GM23338 (cell line): ENCODE results near the gene CTU1. TPM values are rescaled to one million over a fixed set of nuclear protein-coding genes. Genes with fewer than 3 reads are reported as not detected.

Source experiments
- ATAC-seq: fragments of 200-7000 bp; cut with Tn5 transposase; 3 replicates; pipeline ENCODE4 v1.9.1; 2020
- DNase-seq: peaks from one replicate; pipeline ENCODE4 v3.0.0-alpha.2; 2015; ENCODE audit warnings: low spot score
- H2AFZ ChIP-seq: fragments of 200-600 bp; sonication (generic); 2 replicates; pipeline ENCODE4 v1.8.0; 2016; ENCODE audit warnings: antibody characterized with exemption, mild to moderate bottlenecking, moderate library complexity
- H3F3A ChIP-seq: fragments of 200-600 bp; sonication (generic); replicated peaks from 2 replicates; pipeline ENCODE4 v1.8.0; 2017; ENCODE audit warnings: antibody characterized with exemption, mixed run types, low read depth
- H3K27ac ChIP-seq: fragments of 200-600 bp; sonication (generic); 2 replicates; pipeline ENCODE4 v1.6.1; 2016; ENCODE audit warnings: low read depth
- H3K27me3 ChIP-seq: fragments of 200-600 bp; sonication (generic); 2 replicates; pipeline ENCODE4 v1.8.0; 2016; ENCODE audit warnings: mild to moderate bottlenecking, mixed run types, moderate library complexity; ENCODE audit not compliant: insufficient read depth
- H3K36me3 ChIP-seq: fragments of 200-600 bp; sonication (generic); 2 replicates; pipeline ENCODE4 v1.8.0; 2016; ENCODE audit warnings: mild to moderate bottlenecking; ENCODE audit not compliant: insufficient read depth
- H3K4me1 ChIP-seq: fragments of 200-600 bp; sonication (generic); 2 replicates; pipeline ENCODE4 v1.8.0; 2016; ENCODE audit warnings: mild to moderate bottlenecking, moderate library complexity; ENCODE audit not compliant: insufficient read depth
- H3K4me2 ChIP-seq: fragments of 200-600 bp; sonication (generic); 2 replicates; pipeline ENCODE4 v1.7.1; 2017; ENCODE audit warnings: mixed run types
- H3K4me3 ChIP-seq: fragments of 200-600 bp; sonication (generic); 2 replicates; pipeline ENCODE4 v1.6.1; 2016; ENCODE audit warnings: mixed run types
- H3K79me2 ChIP-seq: fragments of 200-600 bp; sonication (generic); replicated peaks from 2 replicates; pipeline ENCODE4 v1.8.0; 2017; ENCODE audit warnings: mild to moderate bottlenecking; ENCODE audit not compliant: insufficient read depth
- H3K9me2 ChIP-seq: fragments of 200-600 bp; sonication (generic); 2 replicates; pipeline ENCODE4 v1.8.0; 2017; ENCODE audit not compliant: insufficient read depth
- H4K20me1 ChIP-seq: fragments of 200-600 bp; sonication (generic); replicated peaks from 2 replicates; pipeline ENCODE4 v1.8.0; 2017; ENCODE audit warnings: mild to moderate bottlenecking; ENCODE audit not compliant: insufficient read depth
- H3K27ac Mint-ChIP-seq: 2 replicates; pipeline ENCODE4 v1.8.0; 2020; ENCODE audit warnings: inconsistent platforms, mild to moderate bottlenecking, moderate library complexity, mixed read lengths
- H3K27me3 Mint-ChIP-seq: 3 replicates; pipeline ENCODE4 v1.8.0; 2022; ENCODE audit warnings: low read depth, mild to moderate bottlenecking, moderate library complexity, mixed read lengths, inconsistent platforms; ENCODE audit not compliant: insufficient read depth, poor library complexity
- H3K36me3 Mint-ChIP-seq: 3 replicates; pipeline ENCODE4 v1.8.0; 2021; ENCODE audit warnings: low read depth, mild to moderate bottlenecking, inconsistent platforms, moderate library complexity, mixed read lengths
- H3K4me1 Mint-ChIP-seq: 3 replicates; pipeline ENCODE4 v1.8.0; 2020; ENCODE audit warnings: mild to moderate bottlenecking, inconsistent platforms, mixed read lengths
- H3K4me3 Mint-ChIP-seq: 3 replicates; pipeline ENCODE4 v1.8.0; 2021; ENCODE audit warnings: moderate library complexity, mild to moderate bottlenecking, inconsistent platforms, mixed read lengths
- H3K9me3 Mint-ChIP-seq: 3 replicates; pipeline ENCODE4 v1.8.0; 2020; ENCODE audit warnings: moderate library complexity, mild to moderate bottlenecking, inconsistent platforms, mixed read lengths
- CTCF ChIP-seq, 2 experiments: fragments of 200-600 bp in 1 of 2; sonication (generic) in 1 of 2; conservative IDR thresholded peaks; 2 replicates each; pipeline versions ENCODE4 v1.5.1 to v1.6.1; 2016 to 2017; ENCODE audit warnings: antibody characterized with exemption in 2 of 2, low read depth in 2 of 2, mild to moderate bottlenecking in 2 of 2, moderate library complexity in 1 of 2
- ETS1 ChIP-seq: IDR thresholded peaks from 2 replicates; pipeline ENCODE4 v1.6.1; 2016; ENCODE audit warnings: antibody characterized with exemption
- ZNF462 ChIP-seq: fragments of 250-450 bp; sonication (Bioruptor Pico); IDR thresholded peaks from 2 replicates; pipeline ENCODE4 v1.5.0; 2020; ENCODE audit warnings: mild to moderate bottlenecking, moderate library complexity
- polyA plus RNA-seq: library from polyadenylated mRNA; unstranded; fragments of >200 nt; fragmentation: Nextera tagmentation; extraction: Ambion mirVana; gene quantifications from 2 replicates; pipeline ENCODE4 v1.2.1, GENCODE V29; 2016
- total RNA-seq: library from RNA; depleted of rRNA; stranded (reverse); fragments of >200 nt; shearing (Covaris generic); gene quantifications from 2 replicates; pipeline ENCODE4 v1.2.3, GENCODE V29; 2014

The CTU1 gene
- total and polyA plus RNA-seq, 2 experiments from 2014 or later = 3.7 to 18.8 TPM

GRCh38 chr19:51094696-51095279 lies 13.4 kb downstream of the CTU1 start (continued):
- no peak for TF ChIP-seq ZNF462

- peaks cover 5% of the 10 kb centered on the region; the same call in 1 of the 2 replicates for H3K4me1 ChIP-seq
- no peak overlapping the region; the same call in 2 of the 3 replicates for H3K4me3 Mint-ChIP-seq
- H3K9me3 Mint-ChIP-seq = no peaks in the 10 kb centered on the region
- no peaks in the 10 kb centered on the region for H4K20me1 ChIP-seq
- peaks cover 24% of the 10 kb centered on the region for H3K4me1 Mint-ChIP-seq
- H2AFZ ChIP-seq = no peak overlapping the region
- ATAC-seq (no peak), DNase-seq (no peak)
- H3K27ac Mint-ChIP-seq = no peak overlapping the region
- H3K4me2 ChIP-seq = no peak overlapping the region
- peaks cover 5% of the 10 kb centered on the region; the same call in 1 of the 2 replicates for H3F3A ChIP-seq
- H3K9me2 ChIP-seq = no peaks in the 10 kb centered on the region
- peaks cover 16% of the 10 kb centered on the region for H3K27me3 Mint-ChIP-seq
- H3K27me3 ChIP-seq = no peaks in the 10 kb centered on the region; the same call in 1 of the 2 replicates
- H3K79me2 ChIP-seq = no peaks in the 10 kb centered on the region
- no peaks in the 10 kb centered on the region; the same call in 2 of the 3 replicates for H3K36me3 Mint-ChIP-seq
- no peak overlapping the region for H3K27ac ChIP-seq
- no peaks in the 10 kb centered on the region for H3K36me3 ChIP-seq
- no peak overlapping the region for H3K4me3 ChIP-seq
- TF ChIP-seq CTCF (conservative IDR thresholded peaks at IDR 0.05; ENCODE audit: low read depth in 2 of 2) = no peak
- TF ChIP-seq ETS1 = no peak
- no peak for TF ChIP-seq ZNF462
Observed at GRCh38 chr19:51093510-51094345, 14.5 kb downstream of the CTU1 start.
